Endothelial cell of umbilical vein (primary cell): ENCODE results near the gene MPZL2. TPM values are rescaled to one million over a fixed set of nuclear protein-coding genes. Genes with fewer than 3 reads are reported as not detected.

Source experiments
- BruUV-seq: library from RNA; stranded (reverse); fragments of 400-500 nt; replicated peaks from 2 replicates; lab custom pipeline; 2021; lab: Mats Ljungman, UMichigan
- CTCF ChIA-PET: fragments of 300-600, 350-600 bp; sonication (Branson Sonifier 250); formaldehyde crosslinking; loops from one replicate; lab custom pipeline; 2021; ENCODE audit warnings: antibody characterized with exemption, inconsistent platforms; lab: Charles Lee
- POLR2A ChIA-PET: fragments of 300-600, 350-600 bp; sonication (Branson Sonifier 250); formaldehyde crosslinking; loops from one replicate; lab custom pipeline; 2021; ENCODE audit warnings: antibody characterized with exemption, inconsistent platforms; lab: Charles Lee
- DNase-seq: peaks from one replicate; pipeline ENCODE4 v3.0.0-alpha.2; 2011; ENCODE audit warnings: low read depth, low spot score
- FAIRE-seq: peaks from 2 replicates; lab custom pipeline; 2011; peaks lifted over from hg19 to GRCh38; lab: Jason Lieb, UNC
- H2AFZ ChIP-seq: 2 replicates; pipeline ENCODE4 v1.6.0; 2012; ENCODE audit warnings: low read depth, low read length, control low read depth, inconsistent platforms
- H3K27ac ChIP-seq: 2 replicates; pipeline ENCODE4 v1.5.1; 2011; ENCODE audit warnings: low read depth, mild to moderate bottlenecking, control low read depth, low read length, moderate library complexity; ENCODE audit not compliant: insufficient read depth
- H3K27me3 ChIP-seq, 2 experiments: 2 replicates each; pipeline versions ENCODE4 v1.6.0 to v1.6.1; 2011; ENCODE audit warnings: low read length in 2 of 2, mixed read lengths in 1 of 2; ENCODE audit not compliant: control insufficient read depth in 2 of 2, insufficient read depth in 2 of 2
- H3K36me3 ChIP-seq, 2 experiments: 2 replicates in 1 of 2; 3 replicates in 1 of 2; pipeline ENCODE4 v1.5.1; 2011; ENCODE audit warnings: low read length in 2 of 2, mild to moderate bottlenecking in 1 of 2, moderate library complexity in 1 of 2; ENCODE audit not compliant: control insufficient read depth in 2 of 2, insufficient read depth in 2 of 2; ENCODE audit errors: extremely low read depth in 1 of 2
- H3K4me1 ChIP-seq: 3 replicates; pipeline ENCODE4 v1.5.1; 2011; ENCODE audit warnings: mild to moderate bottlenecking, low read length; ENCODE audit not compliant: control insufficient read depth, insufficient read depth; ENCODE audit errors: extremely low read depth
- H3K4me2 ChIP-seq: 2 replicates; pipeline ENCODE4 v1.6.1; 2011; ENCODE audit warnings: low read length, control low read depth, mixed read lengths; ENCODE audit not compliant: insufficient read depth
- H3K4me3 ChIP-seq, 3 experiments: fragments of 200-600 bp in 1 of 3; sonication (generic), shearing (Covaris generic) in 1 of 3; replicated peaks in 1 of 3; 2 replicates each; pipeline ENCODE4 v1.5.1; 2011 to 2016; ENCODE audit warnings: control low read depth in 3 of 3, low read length in 3 of 3, mild to moderate bottlenecking in 2 of 3, inconsistent platforms in 1 of 3, low read depth in 1 of 3, moderate library complexity in 1 of 3; ENCODE audit not compliant: insufficient read depth in 1 of 3
- H3K79me2 ChIP-seq: 2 replicates; pipeline ENCODE4 v1.6.0; 2012; ENCODE audit warnings: low read length, inconsistent platforms; ENCODE audit not compliant: control insufficient read depth, insufficient read depth
- H3K9ac ChIP-seq: replicated peaks from 2 replicates; pipeline ENCODE3; 2011; ENCODE audit warnings: low read length, control low read depth; ENCODE audit not compliant: insufficient read depth; ENCODE audit errors: extremely low read depth
- H3K9me1 ChIP-seq: replicated peaks from 3 replicates; pipeline ENCODE4 v1.6.0; 2011; ENCODE audit warnings: mild to moderate bottlenecking, low read length; ENCODE audit not compliant: control insufficient read depth, insufficient read depth; ENCODE audit errors: extremely low read depth
- H3K9me3 ChIP-seq: replicated peaks from 2 replicates; pipeline ENCODE4 v1.5.1; 2012; ENCODE audit warnings: low read length, inconsistent platforms; ENCODE audit not compliant: control insufficient read depth, insufficient read depth
- H4K20me1 ChIP-seq: replicated peaks from 2 replicates; pipeline ENCODE3; 2011; ENCODE audit warnings: mild to moderate bottlenecking, low read length; ENCODE audit not compliant: control insufficient read depth, insufficient read depth; ENCODE audit errors: extremely low read depth
- EZH2 ChIP-seq: IDR thresholded peaks from 2 replicates; pipeline ENCODE4 v1.6.1; 2012; ENCODE audit warnings: borderline replicate concordance, low read depth, mild to moderate bottlenecking, moderate library complexity, low read length, inconsistent platforms; ENCODE audit not compliant: severe bottlenecking
- FOS ChIP-seq: IDR thresholded peaks from 2 replicates; pipeline ENCODE4 v1.6.1; 2011; ENCODE audit warnings: mild to moderate bottlenecking, low read length, moderate library complexity, borderline replicate concordance; ENCODE audit not compliant: insufficient read depth
- GATA2 ChIP-seq: IDR thresholded peaks from 2 replicates; pipeline ENCODE4 v1.7.0; 2011; ENCODE audit warnings: low read depth, mild to moderate bottlenecking, moderate library complexity, mixed read lengths, low read length; ENCODE audit not compliant: insufficient read length, insufficient read depth
- JUN ChIP-seq: IDR thresholded peaks from 2 replicates; pipeline ENCODE4 v1.6.1; 2011; ENCODE audit warnings: borderline replicate concordance, low read depth; ENCODE audit not compliant: insufficient read length, insufficient read depth
- MAX ChIP-seq: IDR thresholded peaks from 2 replicates; pipeline ENCODE4 v1.6.1; 2011; ENCODE audit not compliant: insufficient read depth, insufficient read length
- MYC ChIP-seq: IDR thresholded peaks from one replicate; pipeline ENCODE4 v1.6.1; 2011; ENCODE audit warnings: mild to moderate bottlenecking, low read depth, low read length
- POLR2A ChIP-seq: IDR thresholded peaks from 2 replicates; pipeline ENCODE4 v1.6.1; 2012; ENCODE audit warnings: low read depth, mild to moderate bottlenecking, control low read depth, low read length
- POLR2AphosphoS5 ChIP-seq: IDR thresholded peaks from 2 replicates; pipeline ENCODE4 v1.6.1; 2012; ENCODE audit warnings: low read depth, mild to moderate bottlenecking, control low read depth, low read length, moderate library complexity; ENCODE audit not compliant: insufficient read depth
- dilution Hi-C: fragments of 300-500 bp; cut with MboI; formaldehyde crosslinking; loops from one replicate; pipeline ENCODE4 v1.15.0; 2019; ENCODE audit warnings: low sequenced_read_pairs; ENCODE audit not compliant: extremely low pct_ligation_motif_present
- intact Hi-C: fragments of 100-400 bp; cut with micrococcal nuclease; formaldehyde crosslinking; loops from one replicate; pipeline ENCODE4 v1.10.0; 2022
- polyA plus RNA-seq, 4 experiments: library from polyadenylated mRNA; depleted of rRNA in 3 of 4; stranded (reverse) in 3 of 4; unstranded in 1 of 4; fragments of >200 nt; gene quantifications; 2 replicates each; pipeline versions ENCODE4 v1.2.1 to v1.2.3, GENCODE V29; 2011 to 2012; ENCODE audit warnings: missing spikeins in 1 of 4
- total RNA-seq: library from RNA; stranded (reverse); gene quantifications from 2 replicates; pipeline ENCODE4 v1.2.3, GENCODE V29; 2021
- TF ChIP-seq, protein P1 (sequence below), 2 donors: IDR thresholded peaks; 1 replicate in 1 of 2; 2 replicates in 1 of 2; pipeline ENCODE4 v1.5.1; 2011; ENCODE audit warnings: low read length in 2 of 2, mild to moderate bottlenecking in 2 of 2, moderate library complexity in 2 of 2, control low read depth in 1 of 2, inconsistent platforms in 1 of 2, low read depth in 1 of 2; ENCODE audit not compliant: insufficient read depth in 1 of 2; ENCODE audit errors: extremely low read depth in 1 of 2

The MPZL2 gene
- total and polyA plus RNA-seq, 2 donors (not counting 3 experiments of a cell fraction or from before 2014, with no cell fraction given) = 21.0 to 49.5 TPM

GRCh38 chr11:118213781-118214180, 50.3 kb downstream of the MPZL2 start:
- Histone ChIP-seq H3K9me1 (no peaks in the 10 kb centered on the region), H2AFZ (no peak overlapping the region), H3K4me2 (no peak overlapping the region), H4K20me1 (no peaks in the 10 kb centered on the region), H3K27ac (no peak overlapping the region), H3K4me3 (no peak overlapping the region), H3K9me3 (no peaks in the 10 kb centered on the region), H3K27me3 (peaks cover 25 to 30% of the 10 kb centered on the region in 2 experiments), H3K4me1 (no peaks in the 10 kb centered on the region), H3K9ac (no peak overlapping the region), H3K36me3 (no peaks in the 10 kb centered on the region), H3K79me2 (no peaks in the 10 kb centered on the region)
- FAIRE-seq (no peak), DNase-seq (no peak)
- no peak for TF ChIP-seq JUN
- TF ChIP-seq MAX = no peak
- no peak for TF ChIP-seq FOS
- TF ChIP-seq MYC = no peak
- TF ChIP-seq POLR2AphosphoS5 = no peak
- no peak for TF ChIP-seq EZH2
- TF ChIP-seq GATA2 = no peak
- TF ChIP-seq, protein P1, sequence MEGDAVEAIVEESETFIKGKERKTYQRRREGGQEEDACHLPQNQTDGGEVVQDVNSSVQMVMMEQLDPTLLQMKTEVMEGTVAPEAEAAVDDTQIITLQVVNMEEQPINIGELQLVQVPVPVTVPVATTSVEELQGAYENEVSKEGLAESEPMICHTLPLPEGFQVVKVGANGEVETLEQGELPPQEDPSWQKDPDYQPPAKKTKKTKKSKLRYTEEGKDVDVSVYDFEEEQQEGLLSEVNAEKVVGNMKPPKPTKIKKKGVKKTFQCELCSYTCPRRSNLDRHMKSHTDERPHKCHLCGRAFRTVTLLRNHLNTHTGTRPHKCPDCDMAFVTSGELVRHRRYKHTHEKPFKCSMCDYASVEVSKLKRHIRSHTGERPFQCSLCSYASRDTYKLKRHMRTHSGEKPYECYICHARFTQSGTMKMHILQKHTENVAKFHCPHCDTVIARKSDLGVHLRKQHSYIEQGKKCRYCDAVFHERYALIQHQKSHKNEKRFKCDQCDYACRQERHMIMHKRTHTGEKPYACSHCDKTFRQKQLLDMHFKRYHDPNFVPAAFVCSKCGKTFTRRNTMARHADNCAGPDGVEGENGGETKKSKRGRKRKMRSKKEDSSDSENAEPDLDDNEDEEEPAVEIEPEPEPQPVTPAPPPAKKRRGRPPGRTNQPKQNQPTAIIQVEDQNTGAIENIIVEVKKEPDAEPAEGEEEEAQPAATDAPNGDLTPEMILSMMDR (IDR thresholded peaks at IDR 0.05; ENCODE audit: extremely low read depth in 1 of 2, insufficient read depth in 1 of 2, low read depth in 1 of 2, low read length in 2 of 2) = no peak
- no peak for TF ChIP-seq POLR2A
- dilution Hi-C loops (no loop called here), intact Hi-C loops (no loop called here)
- BruUV-seq = no TSS peak
- ChIA-PET POLR2A (no interaction called here), CTCF (interaction anchor here (1.0 to 6.0 kb wide), 4 partner anchors 13 to 82 kb away, joined by 3 to 41 read pairs (median 4); no protein-coding TSS in a partner anchor)
